Left lung (tissue), 14 donors: ENCODE measurements around the gene ERO1A. TPM values are rescaled to one million over a fixed set of nuclear protein-coding genes. Genes with fewer than 3 reads are reported as not detected.

Experiments used
- ATAC-seq: fragments of 200-7000 bp; cut with Tn5 transposase; one replicate; pipeline ENCODE4 v1.9.1; 2020; ENCODE audit warnings: moderate library complexity
- DNase-seq, 4 donors: peaks; one replicate each; pipeline ENCODE4 v3.0.0-alpha.2; 2013 to 2020
- H3K27ac ChIP-seq, 2 donors: fragments of 200-600 bp; sonication (generic) in 1 of 2; one replicate each; pipeline versions ENCODE4 v1.5.0 to v1.8.0; 2020 to 2021
- H3K27me3 ChIP-seq, 2 donors: fragments of 200-600 bp; sonication (generic) in 1 of 2; one replicate each; pipeline versions ENCODE4 v1.5.0 to v1.8.0; 2020 to 2021
- H3K36me3 ChIP-seq, 2 donors: fragments of 200-600 bp; sonication (generic) in 1 of 2; one replicate each; pipeline versions ENCODE4 v1.5.0 to v1.8.0; 2020 to 2021
- H3K4me1 ChIP-seq, 2 donors: fragments of 200-600 bp; one replicate each; pipeline ENCODE4 v1.8.0; 2021
- H3K4me3 ChIP-seq, 2 donors: fragments of 200-600 bp; sonication (generic) in 1 of 2; one replicate each; pipeline versions ENCODE4 v1.5.0 to v1.8.0; 2020 to 2021; ENCODE audit warnings: mild to moderate bottlenecking in 1 of 2
- H3K9me3 ChIP-seq, 2 donors: fragments of 200-600 bp; sonication (generic) in 1 of 2; one replicate each; pipeline versions ENCODE4 v1.5.0 to v1.8.0; 2020 to 2021
- CTCF ChIP-seq, 2 donors: fragments of 200-600 bp; sonication (generic) in 1 of 2; IDR thresholded peaks; one replicate each; pipeline versions ENCODE4 v1.5.0 to v1.8.0; 2021; ENCODE audit warnings: antibody characterized with exemption in 2 of 2
- intact Hi-C, 2 donors: fragments of 100-400 bp; cut with DNase I; formaldehyde crosslinking; loops; one replicate each; pipeline versions ENCODE4 v1.11.2 to v1.14.2; 2022
- long read RNA-seq, 12 donors: library from polyadenylated mRNA in 2 of 12; unstranded in 2 of 12; transcript quantifications; one replicate each; pipeline ENCODE4 v2.0.0 and lab custom pipeline, GENCODE V29; 2019 to 2026
- polyA plus RNA-seq, 6 donors: library from polyadenylated mRNA; unstranded; fragments of 120-200 nt; gene quantifications; one replicate each; pipeline ENCODE4 v1.2.1, GENCODE V29; 2013; ENCODE audit not compliant: insufficient read length in 6 of 6
- total RNA-seq, 2 donors: library from RNA; stranded (reverse); fragmentation: NEBNext Ultra II Directional; extraction: Animal tissue kit (Norgen Biotek cat#: 25700); gene quantifications; one replicate each; pipeline ENCODE4 v1.2.1, GENCODE V29; 2021
- donor health status: DM: no; HTN: yes; CAD: no.
- donor health status: DM: no; HTN: no; CAD: no.

ERO1A gene
- total RNA-seq = 10 to 100 TPM; 59.6 to 70.6 TPM
- 10 to 100 TPM; 27.5 to 36.7 (median 30.0) TPM for polyA plus RNA-seq
- long read RNA-seq, donor 1, partial matches to known transcripts = 11 of 16 reads
- long read RNA-seq, donor 1, other reads (novel, unspliced or antisense) = 5 of 16 reads
- long read RNA-seq, donor 2, partial matches to known transcripts = 228 of 233 reads
- long read RNA-seq, donor 2, other reads (novel, unspliced or antisense) = 5 of 233 reads
- long read RNA-seq, donor 3, partial matches to known transcripts = 96 of 160 reads
- long read RNA-seq, donor 3, other reads (novel, unspliced or antisense) = 63 of 160 reads
- long read RNA-seq, donor 4, partial matches to known transcripts = 0 of 1 reads
- long read RNA-seq, donor 4, other reads (novel, unspliced or antisense) = 1 of 1 reads
- long read RNA-seq, donor 5, partial matches to known transcripts = 190 of 196 reads
- long read RNA-seq, donor 5, other reads (novel, unspliced or antisense) = 6 of 196 reads
- long read RNA-seq, donor 6 = 0 reads
- long read RNA-seq, donor 7 = 0 reads
- long read RNA-seq, donor 8, partial matches to known transcripts = 5 of 11 reads
- long read RNA-seq, donor 8, other reads (novel, unspliced or antisense) = 6 of 11 reads
- long read RNA-seq, donor 9 = 0 reads
- long read RNA-seq, donor 10, partial matches to known transcripts = 0 of 1 reads
- long read RNA-seq, donor 10, other reads (novel, unspliced or antisense) = 1 of 1 reads
- long read RNA-seq, donor 11, partial matches to known transcripts = 5 of 6 reads
- long read RNA-seq, donor 11, other reads (novel, unspliced or antisense) = 0 of 6 reads
- long read RNA-seq, donor 12, partial matches to known transcripts = 8 of 8 reads
- long read RNA-seq, donor 12, other reads (novel, unspliced or antisense) = 0 of 8 reads

GRCh38 chr14:52695481-52696091, at the start of gene ERO1A:
Gene ERO1A, minus strand, starts transcription at chr14:52695558. Its CDS starts 77 bp downstream, at chr14:52695481.
- peak; percentile 92 for ATAC-seq
- DNase-seq = peak; percentile 75 to 97 (median 90)
- H3K4me1 ChIP-seq = peaks cover 9 to 66% of the 10 kb centered on the region in 2 donors
- H3K4me3 ChIP-seq = peak within 1 kb of the TSS; percentile 92 to 93
- intact Hi-C loops = no loop called here
- H3K27ac ChIP-seq = peak within 1 kb of the TSS; percentile 98 to 99
- no peaks in the 10 kb centered on the region for H3K9me3 ChIP-seq
- no peak for TF ChIP-seq CTCF (IDR thresholded peaks at IDR 0.05)
- H3K36me3 ChIP-seq = no peaks in the 10 kb centered on the region
- H3K27me3 ChIP-seq = no peaks in the 10 kb centered on the region

GRCh38 chr14:52741865-52742264, 46.5 kb upstream of the ERO1A start:
- no peak for TF ChIP-seq CTCF (IDR thresholded peaks at IDR 0.05)
- Histone ChIP-seq H3K36me3 (peaks cover 0 to 3% of the 10 kb centered on the region in 2 donors), H3K9me3 (no peaks in the 10 kb centered on the region), H3K4me1 (peaks cover 9 to 25% of the 10 kb centered on the region in 2 donors), H3K27ac (peak overlapping the region; percentile 47 to 72), H3K27me3 (no peaks in the 10 kb centered on the region), H3K4me3 (no peak overlapping the region)
- intact Hi-C loops = no loop called here
- no peak for DNase-seq
- ATAC-seq = no peak

GRCh38 chr14:52740751-52741150, 45.4 kb upstream of the ERO1A start:
- H3K4me3 ChIP-seq = no peak overlapping the region
- no peaks in the 10 kb centered on the region for H3K9me3 ChIP-seq
- no peak for TF ChIP-seq CTCF (IDR thresholded peaks at IDR 0.05)
- peak overlapping the region in 1 of 2 donors; percentile 72 for H3K27ac ChIP-seq
- intact Hi-C loops = no loop called here
- peaks cover 12 to 28% of the 10 kb centered on the region in 2 donors for H3K4me1 ChIP-seq
- no peak for ATAC-seq
- H3K27me3 ChIP-seq = no peaks in the 10 kb centered on the region
- peaks cover 0 to 3% of the 10 kb centered on the region in 2 donors for H3K36me3 ChIP-seq
- DNase-seq = no peak

- TF ChIP-seq CTCF (IDR thresholded peaks at IDR 0.05) = no peak
- intact Hi-C loops = no loop called here
- peaks cover 12 to 41% of the 10 kb centered on the region in 2 donors for H3K4me1 ChIP-seq
- peaks cover 0 to 3% of the 10 kb centered on the region in 2 donors for H3K36me3 ChIP-seq
- ATAC-seq (no peak), DNase-seq (no peak)
- H3K27me3 ChIP-seq = no peaks in the 10 kb centered on the region
- no peaks in the 10 kb centered on the region for H3K9me3 ChIP-seq
- no peak overlapping the region for H3K27ac ChIP-seq
- H3K4me3 ChIP-seq = no peak overlapping the region
Observed at GRCh38 chr14:52738409-52738808, 43.1 kb upstream of the ERO1A start.
